Stimulated activated CD8-positive, alpha-beta memory T cell treated with anti-CD3 and anti-CD28 coated beads, Interleukin-2, amount 100 ng/mL, for 1 hour (primary cell): ENCODE measurements around the gene HMCN1.

Experiments
- DNase-seq, 2 donors: peaks; one replicate each; pipeline ENCODE4 v3.0.0-alpha.2; 2020; ENCODE audit warnings: low read depth in 2 of 2

The HMCN1 gene

DNA sequence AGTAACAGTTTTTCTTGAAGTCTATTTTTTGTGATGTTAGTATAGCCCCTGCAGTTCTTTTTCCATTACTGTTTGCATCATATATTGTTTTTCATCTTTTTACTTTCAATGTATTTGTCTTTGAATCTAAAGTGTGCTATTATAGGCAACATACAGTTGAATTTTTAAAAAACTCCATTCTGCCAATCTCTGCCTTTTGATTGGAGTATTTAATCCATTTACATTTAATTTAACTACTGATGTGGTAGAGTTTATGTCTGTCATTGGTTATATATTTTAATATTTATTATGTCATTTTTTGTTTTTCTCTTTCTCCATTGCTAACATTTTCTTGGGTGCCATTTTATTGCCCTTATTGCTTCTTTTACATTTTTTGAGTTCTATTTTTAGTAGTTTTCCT lies 296.3 kb downstream of the HMCN1 start:
- no peak for DNase-seq

DNA sequence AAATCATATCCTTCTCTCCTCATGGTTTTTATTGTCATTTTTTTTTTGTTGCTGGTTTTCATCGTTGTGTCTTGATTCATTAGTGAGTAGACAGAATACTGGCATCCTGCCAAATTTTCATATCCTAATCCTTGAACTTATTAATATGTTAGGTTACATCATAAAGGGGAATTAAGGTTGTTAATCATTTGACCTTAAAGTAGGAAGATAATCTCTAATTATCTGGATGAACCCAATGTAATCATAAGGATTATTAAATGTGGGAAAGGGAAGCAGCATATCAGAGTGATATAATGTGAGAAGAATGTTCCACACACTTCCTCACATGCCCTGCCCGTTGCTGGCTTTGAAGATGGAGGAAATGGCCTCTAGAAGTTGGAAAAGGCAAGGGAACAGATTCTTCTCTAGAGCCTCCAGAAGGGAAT lies 299.7 kb downstream of the HMCN1 start:
- DNase-seq = no peak

DNA sequence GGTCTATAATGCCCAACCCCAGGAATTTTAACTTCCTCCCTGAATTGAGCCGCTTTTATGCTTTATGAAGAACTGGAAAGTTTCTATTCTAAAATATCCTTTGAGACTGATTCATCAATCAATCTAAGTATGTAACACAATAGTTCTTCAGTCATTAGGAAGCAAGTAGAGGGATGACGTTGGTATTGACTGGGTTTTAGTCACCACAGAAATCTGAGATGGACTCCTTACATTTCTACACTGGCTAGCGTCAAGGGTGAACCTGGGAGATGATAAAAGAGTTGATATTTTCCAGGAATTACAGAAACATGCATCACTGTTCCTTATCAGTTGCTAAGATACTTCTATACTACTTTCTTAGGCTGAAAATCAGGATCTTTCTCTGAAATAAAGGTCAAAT lies 308.0 kb downstream of the HMCN1 start:
- DNase-seq = no peak

GRCh38 chr1:186043296-186043695 lies 309.1 kb downstream of the HMCN1 start:
- DNase-seq = no peak

DNA sequence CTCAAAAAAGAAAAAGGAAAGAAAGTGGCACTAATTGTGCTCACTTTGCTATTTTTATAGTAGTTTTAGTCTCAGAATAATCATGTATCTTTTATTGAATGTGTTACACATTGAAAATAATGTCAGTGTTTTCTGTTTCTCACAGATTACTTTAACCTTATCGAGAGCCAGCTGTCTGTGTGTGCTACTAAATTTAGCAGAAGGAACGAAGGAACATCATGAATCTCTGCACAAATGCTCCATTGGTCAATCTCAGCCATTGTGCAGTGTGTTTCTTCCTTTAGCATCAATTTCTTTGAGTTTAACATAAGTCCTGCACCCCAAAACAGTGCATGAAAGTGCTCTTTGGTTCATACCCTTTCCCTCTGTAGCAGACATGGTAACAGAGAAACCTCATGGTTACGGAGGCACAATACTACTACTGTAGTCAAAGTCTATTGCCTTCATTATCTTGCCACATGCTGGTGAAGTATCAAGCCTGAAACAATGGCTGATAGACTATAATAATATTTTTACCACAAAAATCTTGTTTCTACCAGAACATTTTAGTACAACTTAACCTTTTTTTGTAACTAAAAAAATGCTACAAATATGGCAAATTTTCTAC lies 310.0 kb downstream of the HMCN1 start:
- no peak for DNase-seq

- no peak for DNase-seq
Measured at GRCh38 chr1:186046437-186047211, 312.4 kb downstream of the HMCN1 start.

DNA sequence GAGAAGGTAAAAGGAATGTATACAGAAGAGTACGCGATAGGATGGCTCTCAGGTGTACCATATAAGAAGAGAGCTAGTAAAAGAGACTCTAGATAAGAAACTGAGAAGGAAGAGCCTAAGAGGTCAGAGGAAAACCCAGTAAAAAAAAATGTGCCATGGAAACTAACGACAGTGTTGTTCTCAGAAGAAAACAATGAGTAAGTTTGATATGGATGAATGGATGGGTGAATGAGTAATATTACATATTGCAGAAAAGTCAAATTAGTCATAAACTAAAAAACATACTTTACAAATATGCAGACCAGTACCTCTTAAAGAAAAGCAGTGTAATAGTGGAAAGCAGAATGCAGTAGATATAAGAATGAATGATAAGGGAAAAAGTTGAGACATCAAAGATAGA lies 316.2 kb downstream of the HMCN1 start:
- no peak for DNase-seq

- no peak for DNase-seq
Measured at GRCh38 chr1:186054003-186054402, 319.8 kb downstream of the HMCN1 start.

GRCh38 chr1:186054932-186055331 lies 320.7 kb downstream of the HMCN1 start:
- DNase-seq = no peak

DNA sequence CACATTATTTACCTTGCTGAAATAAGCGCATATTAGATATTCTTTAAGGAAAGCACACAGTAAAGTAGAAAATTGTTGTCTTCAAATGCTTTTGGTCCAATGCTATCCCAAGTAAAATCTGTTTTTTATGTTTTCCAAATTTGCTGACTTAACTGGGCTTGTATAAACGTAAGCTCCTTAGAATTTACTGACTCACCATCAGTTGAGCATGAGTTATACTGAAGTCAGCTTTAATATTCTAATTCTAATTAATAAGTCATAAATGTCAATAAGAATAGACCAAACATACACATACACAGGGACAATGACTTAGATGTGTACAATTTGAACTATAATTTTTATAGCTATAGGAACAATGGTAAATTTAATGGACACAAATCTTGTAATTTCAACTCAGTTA lies 321.7 kb downstream of the HMCN1 start:
- DNase-seq = no peak

DNA sequence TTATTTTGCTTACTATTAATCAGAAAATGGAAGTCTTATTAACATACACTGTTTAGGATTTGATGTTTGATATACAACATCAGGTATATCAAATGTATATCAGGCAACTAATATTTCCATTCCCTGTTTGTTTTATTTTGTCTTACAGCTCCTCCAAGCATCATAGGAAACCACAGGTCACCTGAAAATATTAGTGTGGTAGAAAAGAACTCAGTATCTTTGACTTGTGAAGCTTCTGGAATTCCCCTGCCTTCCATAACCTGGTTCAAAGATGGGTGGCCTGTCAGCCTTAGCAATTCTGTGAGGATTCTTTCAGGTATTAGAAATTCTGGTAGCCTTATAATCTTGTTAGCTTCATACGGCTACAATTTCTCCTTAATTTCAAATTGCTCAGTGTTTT lies 322.9 kb downstream of the HMCN1 start:
- no peak for DNase-seq

GRCh38 chr1:186059311-186059710 lies 325.1 kb downstream of the HMCN1 start:
- no peak for DNase-seq

DNA sequence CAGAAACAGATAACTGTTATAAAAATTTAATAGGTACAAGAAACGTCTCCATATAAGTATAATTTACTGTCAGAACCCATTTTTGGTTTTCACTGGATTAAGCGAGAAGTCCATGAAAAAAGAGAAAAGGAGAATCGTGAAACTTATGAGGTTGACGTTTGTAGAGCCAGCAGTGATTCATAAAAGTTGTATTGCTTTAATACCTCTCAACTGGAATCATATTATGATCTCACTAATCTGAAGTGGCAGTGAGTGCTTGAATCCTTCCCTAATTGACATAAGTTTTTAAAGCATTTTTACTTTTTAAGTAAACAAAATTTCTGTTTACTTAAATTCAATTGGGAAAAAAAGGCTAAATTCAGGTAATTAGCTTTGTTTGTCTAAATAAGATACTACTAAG lies 325.6 kb downstream of the HMCN1 start:
- no peak for DNase-seq

DNA sequence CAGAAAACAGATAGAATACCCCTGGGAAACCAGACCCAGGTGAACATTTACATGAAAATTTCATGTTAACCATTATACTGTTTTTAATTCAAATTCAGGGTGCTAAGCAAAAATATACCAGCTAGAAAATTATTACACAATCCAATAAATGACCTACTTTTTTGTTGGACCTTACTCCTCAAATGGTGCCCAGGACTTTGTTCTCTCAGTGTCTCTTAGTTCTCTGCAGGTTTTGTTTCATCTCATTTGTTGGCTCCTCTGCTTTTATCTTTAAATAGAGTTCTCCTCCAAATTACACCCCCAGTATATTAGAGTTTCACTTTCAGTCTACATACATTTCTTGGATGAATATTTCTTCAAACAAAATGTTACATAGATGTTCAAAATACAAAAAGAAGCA lies 326.0 kb downstream of the HMCN1 start:
- no peak for DNase-seq

GRCh38 chr1:186063091-186063657 lies 329.0 kb downstream of the HMCN1 start:
- DNase-seq = no peak

- DNase-seq = no peak
Measured at GRCh38 chr1:186066411-186066810, 332.2 kb downstream of the HMCN1 start.

GRCh38 chr1:186073697-186074096 lies 339.5 kb downstream of the HMCN1 start:
- no peak for DNase-seq

DNA sequence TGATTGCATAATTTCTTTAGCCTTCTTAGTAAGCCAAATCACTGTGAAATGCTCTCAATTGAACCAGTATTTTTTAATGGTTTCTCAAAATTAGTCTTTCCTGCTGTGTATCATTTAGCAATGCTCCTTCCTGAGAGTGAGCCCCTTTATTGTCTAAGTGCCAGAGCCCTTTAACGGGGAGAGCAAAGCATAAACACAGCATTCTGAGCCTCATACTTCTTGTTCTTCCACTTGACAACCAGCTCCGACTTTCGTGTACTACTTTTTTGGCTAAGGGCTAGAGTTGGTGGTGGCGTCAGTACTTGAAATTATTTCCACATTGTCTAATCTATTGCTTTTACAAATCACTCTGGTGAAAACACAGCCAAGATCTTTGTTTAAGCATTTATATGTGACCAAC lies 341.8 kb downstream of the HMCN1 start:
- DNase-seq = no peak

DNA sequence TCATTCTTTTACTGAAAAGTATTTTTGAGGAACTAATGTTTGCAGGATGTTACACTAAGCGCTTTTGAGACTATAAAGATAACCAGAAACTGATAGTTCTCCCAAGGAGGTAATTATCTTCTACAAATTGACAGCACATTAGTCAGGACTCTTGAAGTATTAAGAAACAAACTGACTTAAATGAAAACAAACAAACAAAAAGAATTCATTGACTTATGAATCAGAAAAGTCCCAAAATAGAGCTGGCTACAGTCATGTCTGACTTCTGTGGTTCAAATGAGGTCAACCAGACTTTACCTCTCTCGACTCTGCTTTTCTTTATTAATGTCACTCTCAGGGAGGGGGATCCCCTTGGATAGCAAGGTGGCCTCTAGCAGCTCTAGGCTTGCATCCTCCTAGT lies 344.1 kb downstream of the HMCN1 start:
- no peak for DNase-seq

- no peak for DNase-seq
Measured at GRCh38 chr1:186079084-186079684, 345.0 kb downstream of the HMCN1 start.

GRCh38 chr1:186082235-186082937 lies 348.2 kb downstream of the HMCN1 start:
- DNase-seq = no peak

DNA sequence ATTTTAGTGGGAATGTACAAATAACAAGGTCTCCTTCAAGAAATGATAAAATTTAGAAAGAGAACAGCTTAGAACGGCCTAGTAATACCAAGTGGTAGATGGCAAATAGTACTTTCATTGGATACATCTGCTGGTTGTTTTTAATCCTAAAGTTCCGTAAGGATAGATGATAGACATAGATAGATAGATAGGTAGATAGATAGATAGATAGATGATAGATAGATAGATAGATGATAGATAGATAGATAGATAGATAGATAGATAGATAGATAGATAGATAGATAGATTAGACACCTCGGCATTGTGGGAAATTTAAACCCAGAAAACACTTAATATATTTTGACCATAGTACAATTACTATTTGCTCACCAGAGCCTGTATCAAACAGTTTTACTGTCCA lies 352.4 kb downstream of the HMCN1 start:
- DNase-seq = no peak
